ENCODE data around the gene AP1S3.

The AP1S3 gene

GRCh38 chr2:223824301-223824700 lies 13.1 kb downstream of the AP1S3 start:
- no peak overlapping the region for H3K4me3 ChIP-seq (ENCODE audit: low read depth in 1 of 2, low read length in 1 of 2)
- TF ChIP-seq CTCF (IDR thresholded peaks at IDR 0.05) = no peak
- no peaks in the 10 kb centered on the region for H3K4me1 ChIP-seq (ENCODE audit: control insufficient read depth in 1 of 2, insufficient read depth in 1 of 2, low read depth in 1 of 2, low read length in 1 of 2)
- no peaks in the 10 kb centered on the region for H3K27me3 ChIP-seq
- H3K27ac ChIP-seq = no peak overlapping the region
- H3K36me3 ChIP-seq = no peaks in the 10 kb centered on the region
- no peaks in the 10 kb centered on the region for H3K9me3 ChIP-seq

- Histone ChIP-seq H3K27ac (no peak overlapping the region), H3K4me1 (ENCODE audit: control insufficient read depth in 1 of 2, insufficient read depth in 1 of 2, low read depth in 1 of 2, low read length in 1 of 2) (no peaks in the 10 kb centered on the region), H3K9me3 (no peaks in the 10 kb centered on the region), H3K27me3 (no peaks in the 10 kb centered on the region), H3K36me3 (no peaks in the 10 kb centered on the region), H3K4me3 (ENCODE audit: low read depth in 1 of 2, low read length in 1 of 2) (no peak overlapping the region)
- TF ChIP-seq CTCF (IDR thresholded peaks at IDR 0.05) = no peak
Observed at GRCh38 chr2:223822818-223823217, 14.6 kb downstream of the AP1S3 start.

GRCh38 chr2:223820549-223820948 lies 16.8 kb downstream of the AP1S3 start:
- no peaks in the 10 kb centered on the region for H3K4me1 ChIP-seq (ENCODE audit: control insufficient read depth in 1 of 2, insufficient read depth in 1 of 2, low read depth in 1 of 2, low read length in 1 of 2)
- H3K27ac ChIP-seq = no peak overlapping the region
- H3K36me3 ChIP-seq = no peaks in the 10 kb centered on the region
- H3K9me3 ChIP-seq = no peaks in the 10 kb centered on the region
- no peak for TF ChIP-seq CTCF (IDR thresholded peaks at IDR 0.05)
- no peak overlapping the region for H3K4me3 ChIP-seq (ENCODE audit: low read depth in 1 of 2, low read length in 1 of 2)
- H3K27me3 ChIP-seq = no peaks in the 10 kb centered on the region

GRCh38 chr2:223819891-223820290 lies 17.5 kb downstream of the AP1S3 start:
- H3K36me3 ChIP-seq = no peaks in the 10 kb centered on the region

GRCh38 chr2:223815884-223816570 lies 21.4 kb downstream of the AP1S3 start:
- no peak for TF ChIP-seq CTCF (IDR thresholded peaks at IDR 0.05)
- no peak overlapping the region for H3K27ac ChIP-seq
- no peaks in the 10 kb centered on the region for H3K27me3 ChIP-seq
- H3K4me3 ChIP-seq (ENCODE audit: low read depth in 1 of 2, low read length in 1 of 2) = no peak overlapping the region
- H3K9me3 ChIP-seq = no peaks in the 10 kb centered on the region
- H3K4me1 ChIP-seq (ENCODE audit: control insufficient read depth in 1 of 2, insufficient read depth in 1 of 2, low read depth in 1 of 2, low read length in 1 of 2) = no peaks in the 10 kb centered on the region
- no peaks in the 10 kb centered on the region for H3K36me3 ChIP-seq

More at GRCh38 chr2:223819891-223820290, 17.5 kb downstream of the AP1S3 start:
- no peaks in the 10 kb centered on the region for H3K9me3 ChIP-seq
- no peak overlapping the region for H3K4me3 ChIP-seq (ENCODE audit: low read depth in 1 of 2, low read length in 1 of 2)
- TF ChIP-seq CTCF (IDR thresholded peaks at IDR 0.05) = no peak
- H3K27me3 ChIP-seq = no peaks in the 10 kb centered on the region
- no peaks in the 10 kb centered on the region for H3K4me1 ChIP-seq (ENCODE audit: control insufficient read depth in 1 of 2, insufficient read depth in 1 of 2, low read depth in 1 of 2, low read length in 1 of 2)
- H3K27ac ChIP-seq = no peak overlapping the region

Measured in neutrophil (primary cell).